H1 (cell line): Measurements from ENCODE around the gene WDR7. TPM values are rescaled to one million over a fixed set of nuclear protein-coding genes. Genes with fewer than 3 reads are reported as not detected.

Experiments used
- CHD7 ChIP-seq: fragments of 300-600 bp; sonication (generic); IDR thresholded peaks from 2 replicates; pipeline ENCODE4 v1.7.1; 2012; ENCODE audit warnings: low read length, moderate library complexity, mild to moderate bottlenecking, inconsistent platforms; ENCODE audit not compliant: insufficient replicate concordance
- NANOG ChIP-seq: IDR thresholded peaks from 2 replicates; pipeline ENCODE4 v1.6.1; 2011; ENCODE audit warnings: low read length, low read depth, mild to moderate bottlenecking, inconsistent platforms; ENCODE audit not compliant: insufficient read depth, poor library complexity, severe bottlenecking
- PHF8 ChIP-seq: fragments of 200-600 bp; sonication (generic); conservative IDR thresholded peaks from 2 replicates; pipeline ENCODE4 v1.7.1; 2012; ENCODE audit warnings: low read depth, mild to moderate bottlenecking, inconsistent platforms, low read length, moderate library complexity
- POLR2A ChIP-seq, 2 experiments: IDR thresholded peaks; 1 replicate in 1 of 2; 2 replicates in 1 of 2; pipeline ENCODE4 v1.6.1; 2011; ENCODE audit warnings: low read depth in 2 of 2, low read length in 2 of 2, mild to moderate bottlenecking in 2 of 2; ENCODE audit errors: control extremely low read depth in 1 of 2
- polyA plus RNA-seq, 7 experiments: library from polyadenylated mRNA; depleted of rRNA in 3 of 7; stranded (reverse) in 5 of 7; unstranded in 2 of 7; fragments of >200 nt in 5 of 7; fragments of 200-250 nt in 2 of 7; gene quantifications; 1 replicate in 5 of 7; 2 replicates in 1 of 7; 4 replicates in 1 of 7; pipeline versions ENCODE4 v1.2.1 to v1.2.3, GENCODE V29; 2011 to 2013; ENCODE audit warnings: missing spikeins in 2 of 7, mixed read lengths in 2 of 7
- total RNA-seq: library from RNA; stranded (reverse); fragmentation: NEBNext Ultra II Directional; extraction: Animal tissue kit (Norgen Biotek cat#: 25700); gene quantifications from 2 replicates; pipeline ENCODE4 v1.2.1, GENCODE V29; 2021

The WDR7 gene
- total and polyA plus RNA-seq, 2 of the 8 experiments (the other 6 are each of a cell fraction or from before 2014, with no cell fraction given), result 5.5 to 15.2 TPM

- TF ChIP-seq CHD7, result no peak
- TF ChIP-seq NANOG, result no peak
- no peak for TF ChIP-seq PHF8
- no peak for TF ChIP-seq POLR2A (IDR thresholded peaks at IDR 0.05; ENCODE audit: control extremely low read depth in 1 of 2, low read depth in 2 of 2, low read length in 2 of 2)
These were observed 240.7 kb downstream of the WDR7 start (continued) for GRCh38 chr18:56891870-56892269.
